ENCODE results near the gene DGKI.

- TF ChIP-seq GLIS2 (tag by site-specific recombination; IDR thresholded peaks at IDR 0.05) (no peak), ZNF660 (tag by site-specific recombination; IDR thresholded peaks at IDR 0.05) (no peak), CTCF (tag by site-specific recombination; IDR thresholded peaks at IDR 0.05) (no peak), ZNF624 (tag by site-specific recombination; IDR thresholded peaks at IDR 0.05) (no peak), SALL2 (tag by site-specific recombination; IDR thresholded peaks at IDR 0.05; ENCODE audit: borderline replicate concordance) (no peak)
These were observed 465.7 kb downstream of the DGKI start for GRCh38 chr7:137381045-137381444.
